Measurements from ENCODE around the gene ACACB. TPM values are rescaled to one million over a fixed set of nuclear protein-coding genes. Genes with fewer than 3 reads are reported as not detected.

ACACB gene
- total and polyA plus RNA-seq, 2 experiments from 2014 or later: 6.2 to 15.4 TPM

DNA sequence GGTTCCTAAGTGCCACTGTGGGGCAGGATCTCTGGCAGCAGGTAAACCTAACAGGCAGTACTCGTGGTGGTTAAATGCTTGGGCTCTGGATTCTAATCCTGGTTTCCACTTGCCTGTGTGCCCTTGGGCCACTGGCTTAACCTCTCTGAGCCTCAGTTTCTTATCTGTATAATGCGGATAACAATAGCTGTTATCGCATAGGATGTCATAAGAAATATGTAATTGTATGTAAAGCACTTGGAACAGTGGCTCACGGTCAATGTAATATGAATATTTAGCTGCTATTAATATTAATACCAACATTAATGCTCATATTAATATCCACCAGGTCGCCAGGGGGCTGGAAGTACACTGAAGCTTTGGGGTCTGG, 175.9 kb downstream of the ACACB start:
- H3K36me3 Mint-ChIP-seq (ENCODE audit: low read depth): no peaks in the 10 kb centered on the region
- Histone ChIP-seq H3K9me2 (ENCODE audit: insufficient read depth) (no peaks in the 10 kb centered on the region), H4K20me1 (replicated peaks; ENCODE audit: insufficient read depth) (no peaks in the 10 kb centered on the region), H2AFZ (no peak overlapping the region; the same call in 1 of the 2 replicates), H3K27me3 (ENCODE audit: insufficient read depth) (no peaks in the 10 kb centered on the region), H3F3A (replicated peaks; ENCODE audit: low read depth) (no peaks in the 10 kb centered on the region), H3K4me1 (ENCODE audit: insufficient read depth) (no peaks in the 10 kb centered on the region; the same call in 1 of the 2 replicates), H3K36me3 (ENCODE audit: insufficient read depth) (no peaks in the 10 kb centered on the region), H3K4me3 (no peak overlapping the region; the same call in 1 of the 2 replicates), H3K79me2 (replicated peaks; ENCODE audit: insufficient read depth) (no peaks in the 10 kb centered on the region), H3K27ac (ENCODE audit: low read depth) (no peak overlapping the region), H3K4me2 (peak overlapping the region; percentile 24; the same call in 1 of the 2 replicates)
- TF ChIP-seq POLR2AphosphoS5 (IDR thresholded peaks at IDR 0.05; ENCODE audit: low read depth) (no peak), EZH2 (IDR thresholded peaks at IDR 0.05; ENCODE audit: low read depth, unreplicated experiment) (no peak), NANOG (IDR thresholded peaks at IDR 0.05; ENCODE audit: borderline replicate concordance) (no peak), ZNF331 (CRISPR knock-in tag; IDR thresholded peaks at IDR 0.05; ENCODE audit: low read depth) (no peak), STAT1 (IDR thresholded peaks at IDR 0.05; ENCODE audit: unreplicated experiment) (no peak)
- TF ChIP-seq, protein P1, sequence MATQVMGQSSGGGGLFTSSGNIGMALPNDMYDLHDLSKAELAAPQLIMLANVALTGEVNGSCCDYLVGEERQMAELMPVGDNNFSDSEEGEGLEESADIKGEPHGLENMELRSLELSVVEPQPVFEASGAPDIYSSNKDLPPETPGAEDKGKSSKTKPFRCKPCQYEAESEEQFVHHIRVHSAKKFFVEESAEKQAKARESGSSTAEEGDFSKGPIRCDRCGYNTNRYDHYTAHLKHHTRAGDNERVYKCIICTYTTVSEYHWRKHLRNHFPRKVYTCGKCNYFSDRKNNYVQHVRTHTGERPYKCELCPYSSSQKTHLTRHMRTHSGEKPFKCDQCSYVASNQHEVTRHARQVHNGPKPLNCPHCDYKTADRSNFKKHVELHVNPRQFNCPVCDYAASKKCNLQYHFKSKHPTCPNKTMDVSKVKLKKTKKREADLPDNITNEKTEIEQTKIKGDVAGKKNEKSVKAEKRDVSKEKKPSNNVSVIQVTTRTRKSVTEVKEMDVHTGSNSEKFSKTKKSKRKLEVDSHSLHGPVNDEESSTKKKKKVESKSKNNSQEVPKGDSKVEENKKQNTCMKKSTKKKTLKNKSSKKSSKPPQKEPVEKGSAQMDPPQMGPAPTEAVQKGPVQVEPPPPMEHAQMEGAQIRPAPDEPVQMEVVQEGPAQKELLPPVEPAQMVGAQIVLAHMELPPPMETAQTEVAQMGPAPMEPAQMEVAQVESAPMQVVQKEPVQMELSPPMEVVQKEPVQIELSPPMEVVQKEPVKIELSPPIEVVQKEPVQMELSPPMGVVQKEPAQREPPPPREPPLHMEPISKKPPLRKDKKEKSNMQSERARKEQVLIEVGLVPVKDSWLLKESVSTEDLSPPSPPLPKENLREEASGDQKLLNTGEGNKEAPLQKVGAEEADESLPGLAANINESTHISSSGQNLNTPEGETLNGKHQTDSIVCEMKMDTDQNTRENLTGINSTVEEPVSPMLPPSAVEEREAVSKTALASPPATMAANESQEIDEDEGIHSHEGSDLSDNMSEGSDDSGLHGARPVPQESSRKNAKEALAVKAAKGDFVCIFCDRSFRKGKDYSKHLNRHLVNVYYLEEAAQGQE (IDR thresholded peaks at IDR 0.05; ENCODE audit: unreplicated experiment): no peak
- peak overlapping the region; percentile 49; the same call in 2 of the 3 replicates for H3K4me3 Mint-ChIP-seq
- peaks cover 10% of the 10 kb centered on the region for H3K27me3 Mint-ChIP-seq (ENCODE audit: insufficient read depth, low read depth, poor library complexity)
- H3K4me1 Mint-ChIP-seq: peaks cover 13% of the 10 kb centered on the region
- no peak for ATAC-seq
- no peaks in the 10 kb centered on the region for H3K9me3 Mint-ChIP-seq
- no peak overlapping the region for H3K27ac Mint-ChIP-seq
- DNase-seq (ENCODE audit: low spot score): no peak

DNA sequence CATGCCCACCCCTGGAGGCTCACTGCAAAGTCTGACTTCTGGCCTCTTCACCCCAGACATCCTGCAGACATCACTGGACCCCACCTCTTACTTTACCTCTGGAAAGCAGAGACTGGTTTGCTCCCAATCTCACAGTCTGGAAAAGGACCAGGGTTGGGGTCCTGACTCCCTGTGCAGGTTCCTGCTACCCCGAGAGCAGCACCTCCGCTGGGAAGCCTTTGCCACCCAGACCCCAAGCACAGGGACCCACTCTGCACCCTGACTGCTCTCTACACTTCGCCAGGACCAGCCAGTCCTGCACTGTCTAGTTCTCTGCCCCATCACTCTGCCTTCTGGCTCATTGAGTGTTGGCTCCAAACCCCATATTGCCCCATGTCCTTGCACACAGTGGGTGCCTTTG, 176.7 kb downstream of the ACACB start:
- no peak overlapping the region for H3K27ac ChIP-seq (ENCODE audit: low read depth)
- no peaks in the 10 kb centered on the region for H3K79me2 ChIP-seq (replicated peaks; ENCODE audit: insufficient read depth)
- no peak for DNase-seq (ENCODE audit: low spot score)
- H3K4me1 Mint-ChIP-seq: peaks cover 13% of the 10 kb centered on the region
- H3K9me2 ChIP-seq (ENCODE audit: insufficient read depth): no peaks in the 10 kb centered on the region
- H3F3A ChIP-seq (replicated peaks; ENCODE audit: low read depth): no peaks in the 10 kb centered on the region
- no peaks in the 10 kb centered on the region; the same call in 1 of the 2 replicates for H3K4me1 ChIP-seq (ENCODE audit: insufficient read depth)
- no peaks in the 10 kb centered on the region for H4K20me1 ChIP-seq (replicated peaks; ENCODE audit: insufficient read depth)
- H3K4me3 Mint-ChIP-seq: no peak overlapping the region
- no peaks in the 10 kb centered on the region for H3K9me3 Mint-ChIP-seq
- no peaks in the 10 kb centered on the region for H3K27me3 ChIP-seq (ENCODE audit: insufficient read depth)
- TF ChIP-seq, protein P2, sequence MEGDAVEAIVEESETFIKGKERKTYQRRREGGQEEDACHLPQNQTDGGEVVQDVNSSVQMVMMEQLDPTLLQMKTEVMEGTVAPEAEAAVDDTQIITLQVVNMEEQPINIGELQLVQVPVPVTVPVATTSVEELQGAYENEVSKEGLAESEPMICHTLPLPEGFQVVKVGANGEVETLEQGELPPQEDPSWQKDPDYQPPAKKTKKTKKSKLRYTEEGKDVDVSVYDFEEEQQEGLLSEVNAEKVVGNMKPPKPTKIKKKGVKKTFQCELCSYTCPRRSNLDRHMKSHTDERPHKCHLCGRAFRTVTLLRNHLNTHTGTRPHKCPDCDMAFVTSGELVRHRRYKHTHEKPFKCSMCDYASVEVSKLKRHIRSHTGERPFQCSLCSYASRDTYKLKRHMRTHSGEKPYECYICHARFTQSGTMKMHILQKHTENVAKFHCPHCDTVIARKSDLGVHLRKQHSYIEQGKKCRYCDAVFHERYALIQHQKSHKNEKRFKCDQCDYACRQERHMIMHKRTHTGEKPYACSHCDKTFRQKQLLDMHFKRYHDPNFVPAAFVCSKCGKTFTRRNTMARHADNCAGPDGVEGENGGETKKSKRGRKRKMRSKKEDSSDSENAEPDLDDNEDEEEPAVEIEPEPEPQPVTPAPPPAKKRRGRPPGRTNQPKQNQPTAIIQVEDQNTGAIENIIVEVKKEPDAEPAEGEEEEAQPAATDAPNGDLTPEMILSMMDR (conservative IDR thresholded peaks at IDR 0.05; ENCODE audit: low read depth in 2 of 2): no peak
- no peak for TF ChIP-seq EZH2 (IDR thresholded peaks at IDR 0.05; ENCODE audit: low read depth, unreplicated experiment)
- no peak for TF ChIP-seq EZH2phosphoT487 (IDR thresholded peaks at IDR 0.05; ENCODE audit: unreplicated experiment)
- TF ChIP-seq POLR2AphosphoS5 (IDR thresholded peaks at IDR 0.05; ENCODE audit: low read depth): no peak
- TF ChIP-seq NANOG (IDR thresholded peaks at IDR 0.05; ENCODE audit: borderline replicate concordance): no peak
- H3K27me3 Mint-ChIP-seq (ENCODE audit: insufficient read depth, low read depth, poor library complexity): peaks cover 10% of the 10 kb centered on the region
- no peaks in the 10 kb centered on the region for H3K36me3 ChIP-seq (ENCODE audit: insufficient read depth)
- ATAC-seq: no peak
- H3K4me2 ChIP-seq: no peak overlapping the region
- no peaks in the 10 kb centered on the region for H3K36me3 Mint-ChIP-seq (ENCODE audit: low read depth)
- no peak overlapping the region for H2AFZ ChIP-seq
- H3K27ac Mint-ChIP-seq: no peak overlapping the region
- H3K4me3 ChIP-seq: no peak overlapping the region

Data from GM23338 (cell line).